ENCODE results near the gene ABCB11. TPM values are rescaled to one million over a fixed set of nuclear protein-coding genes. Genes with fewer than 3 reads are reported as not detected.

Gene ABCB11
- total and polyA plus RNA-seq, 2 donors (not counting 1 experiment from before 2014, with no cell fraction given), result not detected

GRCh38 chr2:168903888-168904287 is 127.2 kb downstream of the ABCB11 start:
- intact Hi-C loops (cut with micrococcal nuclease), result no loop called here
- TF ChIP-seq EZH2 (IDR thresholded peaks at IDR 0.05; ENCODE audit: borderline replicate concordance, insufficient read depth, low read depth, low read length, poor library complexity, severe bottlenecking) (no peak), CTCF (IDR thresholded peaks at IDR 0.05) (no peak)
- CTCF ChIA-PET, result no interaction called here

GRCh38 chr2:168901003-168901402 is 130.1 kb downstream of the ABCB11 start, which contains the start of gene G6PC2:
Gene G6PC2, plus strand, starts transcription at chr2:168901291. Its CDS starts 41 bp downstream, at chr2:168901332.
- 97% methylated on average over 4 of the region's 5 CpGs for WGBS (ENCODE audit: insufficient coverage)
- TF ChIP-seq CTCF (IDR thresholded peaks at IDR 0.05), result no peak
- TF ChIP-seq EZH2 (IDR thresholded peaks at IDR 0.05; ENCODE audit: borderline replicate concordance, insufficient read depth, low read depth, low read length, poor library complexity, severe bottlenecking), result no peak
- no peak for ATAC-seq (ENCODE audit: low read depth)

More at GRCh38 chr2:168903888-168904287, 127.2 kb downstream of the ABCB11 start:
- Histone ChIP-seq H3K9me3 (ENCODE audit: control extremely low read depth in 1 of 3, control insufficient read depth in 2 of 3, insufficient read depth in 1 of 3, low read length in 2 of 3) (no peaks in the 10 kb centered on the region), H3K4me2 (replicated peaks; ENCODE audit: low read depth, low read length, poor library complexity, severe bottlenecking) (no peak overlapping the region), H3K4me3 (ENCODE audit: control extremely low read depth in 1 of 5, extremely low read depth in 1 of 5, insufficient read depth in 1 of 5, low read depth in 2 of 5, low read length in 4 of 5) (no peak overlapping the region), H3K27ac (ENCODE audit: low read length in 2 of 2) (no peak overlapping the region), H3K79me2 (ENCODE audit: control insufficient read depth, insufficient read depth, low read length) (no peaks in the 10 kb centered on the region), H4K20me1 (ENCODE audit: control insufficient read depth, insufficient read depth, low read length, poor library complexity, severe bottlenecking) (no peaks in the 10 kb centered on the region), H3K4me1 (ENCODE audit: control insufficient read depth in 2 of 2, insufficient read depth in 2 of 2, low read length in 2 of 2) (no peaks in the 10 kb centered on the region), H2AFZ (ENCODE audit: insufficient read depth, low read depth, low read length, poor library complexity, severe bottlenecking) (no peak overlapping the region), H3K9ac (ENCODE audit: low read length) (no peak overlapping the region), H3K36me3 (replicated peaks in 1 of 2; ENCODE audit: control extremely low read depth in 1 of 2, control insufficient read depth in 1 of 2, extremely low read depth in 1 of 2, insufficient read depth in 2 of 2, low read length in 1 of 2) (no peaks in the 10 kb centered on the region), H3K27me3 (replicated peaks in 1 of 4; ENCODE audit: control extremely low read depth in 1 of 4, control insufficient read depth in 3 of 4, insufficient read depth in 4 of 4, low read length in 3 of 4) (no peaks in the 10 kb centered on the region)
- no peak for ATAC-seq (ENCODE audit: low read depth)
- POLR2A ChIA-PET, result no interaction called here
- Mint-ChIP-seq H3K27me3 (peaks cover 24% of the 10 kb centered on the region), H3K9me3 (ENCODE audit: insufficient read depth) (no peaks in the 10 kb centered on the region), H3K27ac (no peak overlapping the region), H3K4me1 (no peaks in the 10 kb centered on the region), H3K4me3 (no peak overlapping the region)
- no peak for DNase-seq
- no CpG with 5 or more reads among the region's 2 CpGs for WGBS (ENCODE audit: insufficient coverage)

More at GRCh38 chr2:168901003-168901402, 130.1 kb downstream of the ABCB11 start, which contains the start of gene G6PC2:
- H3K9me3 Mint-ChIP-seq (ENCODE audit: insufficient read depth), result no peaks in the 10 kb centered on the region
- intact Hi-C loops (cut with micrococcal nuclease), result no loop called here
- H3K4me3 Mint-ChIP-seq, result no peak within 1 kb of the TSS
- Histone ChIP-seq H3K9ac (ENCODE audit: low read length) (no peak within 1 kb of the TSS), H3K4me1 (ENCODE audit: control insufficient read depth in 2 of 2, insufficient read depth in 2 of 2, low read length in 2 of 2) (no peaks in the 10 kb centered on the region), H3K4me3 (ENCODE audit: control extremely low read depth in 1 of 5, extremely low read depth in 1 of 5, insufficient read depth in 1 of 5, low read depth in 2 of 5, low read length in 4 of 5) (no peak within 1 kb of the TSS), H4K20me1 (ENCODE audit: control insufficient read depth, insufficient read depth, low read length, poor library complexity, severe bottlenecking) (no peaks in the 10 kb centered on the region), H3K27ac (ENCODE audit: low read length in 2 of 2) (no peak within 1 kb of the TSS), H2AFZ (ENCODE audit: insufficient read depth, low read depth, low read length, poor library complexity, severe bottlenecking) (no peak within 1 kb of the TSS), H3K4me2 (replicated peaks; ENCODE audit: low read depth, low read length, poor library complexity, severe bottlenecking) (no peak within 1 kb of the TSS), H3K27me3 (replicated peaks in 1 of 4; ENCODE audit: control extremely low read depth in 1 of 4, control insufficient read depth in 3 of 4, insufficient read depth in 4 of 4, low read length in 3 of 4) (no peaks in the 10 kb centered on the region), H3K9me3 (ENCODE audit: control extremely low read depth in 1 of 3, control insufficient read depth in 2 of 3, insufficient read depth in 1 of 3, low read length in 2 of 3) (no peaks in the 10 kb centered on the region), H3K79me2 (ENCODE audit: control insufficient read depth, insufficient read depth, low read length) (no peaks in the 10 kb centered on the region), H3K36me3 (replicated peaks in 1 of 2; ENCODE audit: control extremely low read depth in 1 of 2, control insufficient read depth in 1 of 2, extremely low read depth in 1 of 2, insufficient read depth in 2 of 2, low read length in 1 of 2) (no peaks in the 10 kb centered on the region)
- H3K27ac Mint-ChIP-seq, result no peak within 1 kb of the TSS
- DNase-seq, result no peak
- ChIA-PET CTCF (no interaction called here), POLR2A (no interaction called here)
- H3K27me3 Mint-ChIP-seq, result peaks cover 16% of the 10 kb centered on the region
- H3K4me1 Mint-ChIP-seq, result no peaks in the 10 kb centered on the region
